GM12878 (cell line): ENCODE measurements around the gene CTDP1. TPM values are rescaled to one million over a fixed set of nuclear protein-coding genes. Genes with fewer than 3 reads are reported as not detected.

ENCODE experiments used
- ATAC-seq: fragments of 200-7000 bp; cut with Tn5 transposase; 3 replicates; pipeline ENCODE4 v1.9.1; 2020; ENCODE audit warnings: mild to moderate bottlenecking, moderate library complexity
- BruUV-seq: library from RNA; stranded (reverse); fragments of 400-500 nt; replicated peaks from 2 replicates; lab custom pipeline; 2021; lab: Mats Ljungman, UMichigan
- CTCF ChIA-PET: fragments of 300-600 bp; sonication (Branson Sonifier 250); formaldehyde crosslinking; extraction: SDS; loops from one replicate; lab custom pipeline; 2021; ENCODE audit warnings: inconsistent platforms; lab: Yijun Ruan, JAX
- POLR2A ChIA-PET: fragments of 350-600 bp; formaldehyde crosslinking; extraction: SDS; loops from one replicate; lab custom pipeline; 2021; ENCODE audit warnings: inconsistent platforms; lab: Charles Lee
- RAD21 ChIA-PET: fragments of 300-600 bp; sonication (Branson Sonifier 250); formaldehyde crosslinking; loops from one replicate; lab custom pipeline; 2023; ENCODE audit warnings: antibody characterized with exemption; ENCODE audit not compliant: unreplicated experiment; lab: Charles Lee
- SMC1A ChIA-PET: fragments of 300-600 bp; sonication (Branson Sonifier 250); formaldehyde crosslinking; loops from one replicate; lab custom pipeline; 2023; ENCODE audit not compliant: unreplicated experiment, uncharacterized antibody; lab: Charles Lee
- DNase-seq: peaks from one replicate; pipeline ENCODE4 v3.0.0-alpha.2; 2011; ENCODE audit warnings: low read depth, low spot score
- FAIRE-seq: peaks from 3 replicates; lab custom pipeline; 2011; peaks lifted over from hg19 to GRCh38; lab: Jason Lieb, UNC
- H2AFZ ChIP-seq: 2 replicates; pipeline ENCODE4 v1.6.0; 2011; ENCODE audit warnings: low read depth, low read length, control low read depth; ENCODE audit not compliant: control insufficient read depth
- H3K27ac ChIP-seq: 2 replicates; pipeline ENCODE4 v1.5.1; 2011; ENCODE audit warnings: control low read depth; ENCODE audit not compliant: control insufficient read depth, insufficient read depth
- H3K27me3 ChIP-seq, 2 experiments: replicated peaks in 1 of 2; 2 replicates each; pipeline versions ENCODE4 v1.6.0 to v1.6.1; 2011; ENCODE audit warnings: low read length in 1 of 2; ENCODE audit not compliant: control insufficient read depth in 2 of 2, insufficient read depth in 2 of 2
- H3K36me3 ChIP-seq, 2 experiments: 2 replicates each; pipeline ENCODE4 v1.5.1; 2011; ENCODE audit warnings: low read length in 1 of 2; ENCODE audit not compliant: control insufficient read depth in 2 of 2, insufficient read depth in 2 of 2
- H3K4me1 ChIP-seq: 2 replicates; pipeline ENCODE4 v1.6.1; 2011; ENCODE audit warnings: mild to moderate bottlenecking, low read length, moderate library complexity, mixed read lengths; ENCODE audit not compliant: control insufficient read depth, insufficient read depth
- H3K4me2 ChIP-seq: 2 replicates; pipeline ENCODE4 v1.6.0; 2011; ENCODE audit warnings: control low read depth; ENCODE audit not compliant: control insufficient read depth, insufficient read depth
- H3K4me3 ChIP-seq: fragments of 200-600 bp; sonication (generic); 2 replicates; pipeline ENCODE4 v1.5.1; 2016
- H3K79me2 ChIP-seq: 2 replicates; pipeline ENCODE4 v1.6.0; 2011; ENCODE audit warnings: low read length; ENCODE audit not compliant: control insufficient read depth, insufficient read depth
- H3K9ac ChIP-seq: 2 replicates; pipeline ENCODE4 v1.8.0; 2011; ENCODE audit warnings: low read length, control low read depth, mixed read lengths; ENCODE audit not compliant: control insufficient read depth, insufficient read depth
- H3K9me3 ChIP-seq: replicated peaks from 3 replicates; pipeline ENCODE4 v1.5.1; 2011; ENCODE audit warnings: mild to moderate bottlenecking, low read length; ENCODE audit not compliant: control insufficient read depth, insufficient read depth
- H4K20me1 ChIP-seq: 2 replicates; pipeline ENCODE4 v1.6.0; 2011; ENCODE audit not compliant: control insufficient read depth, insufficient read depth
- BCL11A ChIP-seq: IDR thresholded peaks from 2 replicates; pipeline ENCODE4 v1.6.1; 2011; ENCODE audit warnings: low read depth, low read length
- CBX5 ChIP-seq: sonication (generic); IDR thresholded peaks from 2 replicates; pipeline ENCODE4 v1.6.1; 2016; ENCODE audit warnings: low read depth, moderate library complexity, mild to moderate bottlenecking, inconsistent platforms
- EGR1 ChIP-seq, 2 experiments: IDR thresholded peaks; 1 replicate in 1 of 2; 2 replicates in 1 of 2; pipeline ENCODE4 v1.6.1; 2011 to 2012; ENCODE audit warnings: low read depth in 2 of 2, low read length in 2 of 2, borderline replicate concordance in 1 of 2, mild to moderate bottlenecking in 1 of 2, moderate library complexity in 1 of 2
- FOXK2 ChIP-seq: fragments of 450-650 bp; IDR thresholded peaks from 2 replicates; pipeline ENCODE4 v1.6.1; 2017; ENCODE audit warnings: mild to moderate bottlenecking, moderate library complexity
- RAD21 ChIP-seq: IDR thresholded peaks from 2 replicates; pipeline ENCODE4 v1.6.1; 2011; ENCODE audit warnings: mild to moderate bottlenecking, low read depth, low read length, moderate library complexity; ENCODE audit not compliant: insufficient read depth
- SREBF1 ChIP-seq: IDR thresholded peaks from 2 replicates; pipeline ENCODE4 v1.6.1; 2012; ENCODE audit warnings: mild to moderate bottlenecking, low read length
- ZNF274 ChIP-seq: IDR thresholded peaks from one replicate; pipeline ENCODE4 v1.8.0; 2011; ENCODE audit not compliant: insufficient read length, insufficient read depth
- WGBS: methylation state at CpG from one replicate; pipeline ENCODE4 v1.1.6; 2016; ENCODE audit warnings: low lambda C conversion rate; ENCODE audit not compliant: insufficient replicate concordance, insufficient coverage; ENCODE audit errors: missing lambda C conversion rate; 5-methylcytosine and 5-hydroxymethylcytosine counted together
- in situ Hi-C: fragments of 300-500 bp; cut with MboI; formaldehyde crosslinking; loops from 9 replicates; pipeline ENCODE4 v1.14.3; 2018; ENCODE audit warnings: mixed read lengths
- intact Hi-C: fragments of 100-400 bp; cut with micrococcal nuclease; formaldehyde crosslinking; loops from one replicate; pipeline ENCODE4 v1.14.2; 2022; ENCODE audit not compliant: unreplicated experiment
- polyA plus RNA-seq, 11 experiments: library from polyadenylated mRNA; depleted of rRNA in 4 of 11; unstranded in 6 of 11; stranded (reverse) in 5 of 11; fragments of >200 nt; fragmentation: Nextera tagmentation in 4 of 11; fragmentation: Illumina TruSeq in 1 of 11; extraction: Ambion mirVana in 4 of 11; extraction: Trizol in 1 of 11; gene quantifications; 1 replicate in 1 of 11; 2 replicates in 10 of 11; pipeline versions ENCODE4 v1.2.1 to v1.2.3, GENCODE V29; 2011 to 2016; ENCODE audit warnings: inconsistent platforms in 2 of 11, missing spikeins in 2 of 11, low read depth in 1 of 11
- total RNA-seq, 4 experiments: library from RNA; depleted of rRNA in 3 of 4; stranded (reverse); fragments of >200 nt in 3 of 4; fragmentation: Illumina TruSeq in 1 of 4; extraction: Trizol in 1 of 4; gene quantifications; 2 replicates each; pipeline versions ENCODE4 v1.2.1 to v1.2.3, GENCODE V29; 2013 to 2021
- TF ChIP-seq, protein P1 (sequence below): IDR thresholded peaks from 2 replicates; pipeline ENCODE4 v1.6.1; 2011; ENCODE audit warnings: borderline replicate concordance, low read depth, mild to moderate bottlenecking, moderate library complexity, low read length; ENCODE audit not compliant: insufficient read depth, poor library complexity, severe bottlenecking
- TF ChIP-seq, protein P2 (sequence below): IDR thresholded peaks from 2 replicates; pipeline ENCODE4 v1.6.1; 2011; ENCODE audit warnings: low read depth, low read length, improper control_type of control experiment, borderline replicate concordance

The CTDP1 gene
- total and polyA plus RNA-seq, 10 of the 15 experiments (the other 5 are each of a cell fraction or from before 2014, with no cell fraction given): 0.32 to 31.3 (median 8.8) TPM

DNA sequence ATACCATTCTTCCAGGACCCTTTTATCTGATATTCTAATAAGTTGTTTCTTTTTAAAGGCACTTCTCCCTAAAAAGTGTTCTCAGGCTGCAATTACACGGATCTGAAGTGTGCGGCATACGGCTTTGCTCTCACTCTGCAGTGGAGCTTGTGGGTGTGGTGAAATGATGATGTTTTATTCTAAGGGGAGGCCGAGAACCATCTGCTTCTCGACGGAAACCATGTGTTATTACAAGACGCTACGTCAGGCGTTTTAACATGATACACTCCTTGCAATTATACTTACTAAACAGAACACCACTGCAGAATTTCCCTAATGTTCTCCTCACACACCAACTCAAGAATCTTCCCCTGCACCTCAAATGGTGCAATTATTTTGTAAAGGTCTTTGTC is 34.9 kb upstream of the CTDP1 start (continued):
- TF ChIP-seq ZNF274 (no peak), EGR1 (IDR thresholded peaks at IDR 0.05; ENCODE audit: borderline replicate concordance in 1 of 2, low read depth in 2 of 2, low read length in 2 of 2) (no peak), CBX5 (no peak)
- TF ChIP-seq, protein P1, sequence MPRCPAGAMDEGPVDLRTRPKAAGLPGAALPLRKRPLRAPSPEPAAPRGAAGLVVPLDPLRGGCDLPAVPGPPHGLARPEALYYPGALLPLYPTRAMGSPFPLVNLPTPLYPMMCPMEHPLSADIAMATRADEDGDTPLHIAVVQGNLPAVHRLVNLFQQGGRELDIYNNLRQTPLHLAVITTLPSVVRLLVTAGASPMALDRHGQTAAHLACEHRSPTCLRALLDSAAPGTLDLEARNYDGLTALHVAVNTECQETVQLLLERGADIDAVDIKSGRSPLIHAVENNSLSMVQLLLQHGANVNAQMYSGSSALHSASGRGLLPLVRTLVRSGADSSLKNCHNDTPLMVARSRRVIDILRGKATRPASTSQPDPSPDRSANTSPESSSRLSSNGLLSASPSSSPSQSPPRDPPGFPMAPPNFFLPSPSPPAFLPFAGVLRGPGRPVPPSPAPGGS: no peak

DNA sequence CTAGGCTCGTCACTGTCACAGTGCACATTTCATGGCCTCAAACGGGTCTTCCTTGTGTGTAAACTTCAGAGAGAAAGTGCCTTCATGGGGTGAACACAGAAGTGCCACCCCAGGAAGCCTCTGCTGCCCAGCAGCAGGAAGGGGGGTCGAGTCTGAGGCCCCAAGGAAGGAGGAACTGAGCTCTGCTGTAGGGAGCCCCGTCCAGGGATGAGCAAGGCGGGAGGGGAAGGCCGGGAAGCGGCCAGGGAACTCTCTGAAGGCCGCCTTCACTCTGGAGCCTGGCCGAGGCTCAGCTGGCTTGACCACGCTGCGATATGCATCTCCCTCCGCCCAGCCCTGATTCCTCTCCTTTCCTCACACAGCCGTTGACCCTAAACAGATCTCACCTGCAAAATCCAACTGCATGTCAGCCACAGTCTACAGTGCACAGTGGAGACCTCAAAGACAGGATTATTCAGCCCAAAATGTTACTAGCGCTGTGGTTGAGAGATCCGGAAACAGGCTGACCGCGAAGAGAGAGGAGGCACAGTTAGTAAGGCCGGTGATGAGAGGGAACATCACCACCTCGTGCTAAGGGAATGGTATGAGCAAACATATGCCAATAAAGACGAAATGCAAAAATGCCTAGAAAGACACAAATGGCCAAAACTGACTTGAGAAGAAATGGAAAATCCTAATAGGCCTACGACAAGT is 34.2 kb upstream of the CTDP1 start:
- no peak overlapping the region for H3K4me2 ChIP-seq
- 44% methylated on average over 20 of the region's 21 CpGs for WGBS
- FAIRE-seq (no peak), ATAC-seq (no peak), DNase-seq (no peak)
- no peak overlapping the region for H3K4me3 ChIP-seq
- ChIA-PET CTCF (interaction anchor here (0.5 to 2.3 kb wide), 9 partner anchors 7 to 270 kb away, joined by 3 to 9 read pairs (median 4); no protein-coding TSS in a partner anchor), SMC1A (interaction anchor here (1.0 to 2.1 kb wide), 5 partner anchors 21 to 271 kb away, joined by 3 to 11 read pairs (median 4); no protein-coding TSS in a partner anchor), RAD21 (interaction anchor here (1.0 to 3.2 kb wide), 2 partner anchors 266 to 271 kb away, joined by 5 to 28 read pairs; no protein-coding TSS in a partner anchor), POLR2A (no interaction called here)
- H3K9ac ChIP-seq: no peak overlapping the region
- intact Hi-C loops (no loop called here), in situ Hi-C loops (no loop called here)
- no peaks in the 10 kb centered on the region for H3K27me3 ChIP-seq
- H4K20me1 ChIP-seq: no peaks in the 10 kb centered on the region
- no peaks in the 10 kb centered on the region for H3K36me3 ChIP-seq
- BruUV-seq: no TSS peak
- H3K27ac ChIP-seq: no peak overlapping the region
- H3K9me3 ChIP-seq: no peaks in the 10 kb centered on the region
- TF ChIP-seq FOXK2: no peak
- TF ChIP-seq EGR1 (IDR thresholded peaks at IDR 0.05; ENCODE audit: borderline replicate concordance in 1 of 2, low read depth in 2 of 2, low read length in 2 of 2): no peak
- no peak for TF ChIP-seq BCL11A
- TF ChIP-seq, protein P2, sequence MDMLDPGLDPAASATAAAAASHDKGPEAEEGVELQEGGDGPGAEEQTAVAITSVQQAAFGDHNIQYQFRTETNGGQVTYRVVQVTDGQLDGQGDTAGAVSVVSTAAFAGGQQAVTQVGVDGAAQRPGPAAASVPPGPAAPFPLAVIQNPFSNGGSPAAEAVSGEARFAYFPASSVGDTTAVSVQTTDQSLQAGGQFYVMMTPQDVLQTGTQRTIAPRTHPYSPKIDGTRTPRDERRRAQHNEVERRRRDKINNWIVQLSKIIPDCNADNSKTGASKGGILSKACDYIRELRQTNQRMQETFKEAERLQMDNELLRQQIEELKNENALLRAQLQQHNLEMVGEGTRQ: no peak
- TF ChIP-seq RAD21: no peak
- no peak for TF ChIP-seq SREBF1
- no peak overlapping the region for H2AFZ ChIP-seq
- no peaks in the 10 kb centered on the region for H3K79me2 ChIP-seq
- peaks cover 3% of the 10 kb centered on the region for H3K4me1 ChIP-seq
